HG03280 (cell line): ENCODE data around the gene B4GALT2.

Experiments
- ATAC-seq: cut with Tn5 transposase; IDR thresholded peaks from one replicate; pipeline ENCODE4 v1.9.1; 2021; ENCODE audit warnings: mild to moderate bottlenecking, moderate library complexity; ENCODE audit not compliant: unreplicated experiment

The B4GALT2 gene, protein sequence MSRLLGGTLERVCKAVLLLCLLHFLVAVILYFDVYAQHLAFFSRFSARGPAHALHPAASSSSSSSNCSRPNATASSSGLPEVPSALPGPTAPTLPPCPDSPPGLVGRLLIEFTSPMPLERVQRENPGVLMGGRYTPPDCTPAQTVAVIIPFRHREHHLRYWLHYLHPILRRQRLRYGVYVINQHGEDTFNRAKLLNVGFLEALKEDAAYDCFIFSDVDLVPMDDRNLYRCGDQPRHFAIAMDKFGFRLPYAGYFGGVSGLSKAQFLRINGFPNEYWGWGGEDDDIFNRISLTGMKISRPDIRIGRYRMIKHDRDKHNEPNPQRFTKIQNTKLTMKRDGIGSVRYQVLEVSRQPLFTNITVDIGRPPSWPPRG

DNA sequence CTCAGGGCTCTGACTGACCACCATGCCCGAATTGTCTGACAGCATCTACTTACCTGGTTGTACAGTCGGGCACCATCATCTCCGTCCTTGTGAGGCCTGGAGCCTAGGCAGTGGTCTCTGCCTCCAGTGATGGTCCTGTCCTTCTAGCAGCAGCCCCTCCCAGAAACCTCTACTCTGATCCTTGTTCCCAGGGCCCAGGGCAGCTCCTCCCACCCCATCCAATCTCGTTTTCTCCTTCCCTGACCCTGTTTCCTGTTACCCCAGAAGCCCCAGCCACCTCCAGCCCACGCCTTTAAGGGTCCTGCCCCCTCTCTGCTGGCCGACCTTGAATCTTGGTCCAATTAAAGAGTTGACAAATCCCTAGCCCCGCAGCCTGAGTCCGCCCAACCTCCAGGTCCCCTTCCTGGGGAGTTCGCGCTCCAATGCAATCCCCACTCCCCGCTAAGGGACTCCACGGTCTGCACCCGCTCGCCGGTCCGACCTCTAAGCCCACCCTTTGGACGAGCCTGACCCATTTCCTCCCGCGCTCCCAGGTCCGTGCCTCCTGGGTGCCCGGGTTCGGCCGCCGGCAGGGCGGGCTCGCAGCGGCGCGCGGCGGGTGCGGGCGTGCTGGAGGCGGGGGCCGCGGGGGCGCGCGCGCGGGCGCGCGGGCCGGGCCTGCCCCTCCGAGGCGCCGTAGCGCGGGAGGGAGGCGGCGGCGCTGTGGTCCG, at the start of gene B4GALT2:
Gene B4GALT2 (plus strand): TSS at position 660 of the 710 bp plus-strand sequence. CDS start 1,951 bp downstream, outside the sequence.
- no peak for ATAC-seq

DNA sequence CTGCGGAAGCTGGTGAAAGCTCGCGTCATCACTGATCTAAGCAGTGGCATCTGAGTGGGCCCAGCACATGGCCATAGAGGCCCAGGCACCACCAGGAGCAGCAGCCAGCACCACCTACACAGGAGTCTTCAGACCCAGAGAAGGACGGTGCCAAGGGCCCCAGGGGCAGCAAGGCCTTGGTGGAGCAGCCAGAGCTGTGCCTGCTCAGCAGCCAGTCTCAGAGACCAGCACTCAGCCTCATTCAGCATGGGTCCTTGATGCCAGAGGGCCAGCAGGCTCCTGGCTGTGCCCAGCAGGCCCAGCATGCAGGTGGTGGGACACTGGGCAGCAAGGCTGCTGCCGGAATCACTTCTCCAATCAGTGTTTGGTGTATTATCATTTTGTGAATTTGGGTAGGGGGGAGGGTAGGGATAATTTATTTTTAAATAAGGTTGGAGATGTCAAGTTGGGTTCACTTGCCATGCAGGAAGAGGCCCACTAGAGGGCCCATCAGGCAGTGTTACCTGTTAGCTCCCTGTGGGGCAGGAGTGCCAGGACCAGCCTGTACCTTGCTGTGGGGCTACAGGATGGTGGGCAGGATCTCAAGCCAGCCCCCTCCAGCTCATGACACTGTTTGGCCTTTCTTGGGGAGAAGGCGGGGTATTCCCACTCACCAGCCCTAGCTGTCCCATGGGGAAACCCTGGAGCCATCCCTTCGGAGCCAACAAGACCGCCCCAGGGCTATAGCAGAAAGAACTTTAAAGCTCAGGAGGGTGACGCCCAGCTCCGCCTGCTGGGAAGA, 48.7 kb upstream of the B4GALT2 start:
- ATAC-seq, result no peak

DNA sequence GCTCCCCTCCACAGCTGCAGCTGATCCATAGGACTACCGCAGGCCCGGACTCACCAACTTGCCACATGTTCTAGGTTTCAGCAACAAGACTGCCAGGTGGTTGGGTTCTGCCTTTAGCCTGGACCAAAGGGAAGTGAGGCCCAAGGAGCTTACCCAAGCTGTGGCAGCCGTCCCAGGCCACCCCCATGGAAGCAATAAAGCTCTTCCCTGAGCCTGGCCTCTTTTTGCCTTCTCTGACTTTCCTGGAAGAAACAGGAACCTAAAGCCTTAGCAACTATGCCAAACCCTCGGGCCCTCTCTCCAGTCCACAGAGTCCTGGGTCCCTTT, 48.1 kb upstream of the B4GALT2 start:
- no peak for ATAC-seq

DNA sequence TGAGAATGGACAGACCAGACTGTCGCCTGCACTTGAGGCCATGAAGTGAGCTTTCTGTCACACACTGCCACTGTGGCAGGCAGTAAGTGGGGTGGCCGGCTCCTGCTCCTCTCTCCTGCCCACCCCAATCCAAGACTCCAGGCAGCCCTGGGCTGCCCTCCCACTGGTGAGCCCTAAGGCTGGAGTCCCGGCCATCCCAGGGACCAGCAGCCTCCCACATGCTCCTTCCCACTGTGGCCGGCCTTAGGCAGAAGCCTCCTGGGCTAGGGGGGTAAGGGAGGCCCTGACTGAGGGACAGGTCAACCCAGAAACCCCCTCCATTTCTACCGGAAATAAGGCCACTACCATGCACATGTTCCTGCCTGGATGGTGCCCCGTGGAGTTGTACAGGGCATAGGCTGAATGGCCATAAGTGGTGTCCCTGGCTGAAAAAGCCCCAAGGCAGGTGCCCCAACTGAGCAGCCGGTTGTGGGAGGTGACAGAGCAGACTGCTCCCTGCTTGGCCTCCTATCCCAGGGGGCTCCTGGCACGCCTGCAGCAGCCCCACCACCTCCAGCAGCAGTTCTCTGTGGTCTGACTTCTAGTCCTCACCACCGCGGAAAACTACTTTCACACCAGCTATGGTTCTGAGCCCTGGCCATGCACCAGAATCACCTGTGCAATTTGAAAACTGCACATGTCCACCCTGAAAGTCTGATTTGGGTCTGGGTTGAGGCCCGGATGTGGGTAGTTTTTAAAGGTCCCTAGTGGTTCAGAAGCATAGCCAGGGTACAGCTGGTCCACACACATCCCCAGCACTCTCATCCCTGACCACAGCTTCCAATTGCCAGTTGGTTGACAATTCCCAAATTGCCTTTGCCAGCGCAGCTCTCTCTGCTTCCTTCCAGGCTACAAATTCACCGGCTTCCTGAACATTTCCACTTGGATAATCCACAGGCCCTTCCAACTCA, 47.0 kb upstream of the B4GALT2 start:
- ATAC-seq, result no peak

DNA sequence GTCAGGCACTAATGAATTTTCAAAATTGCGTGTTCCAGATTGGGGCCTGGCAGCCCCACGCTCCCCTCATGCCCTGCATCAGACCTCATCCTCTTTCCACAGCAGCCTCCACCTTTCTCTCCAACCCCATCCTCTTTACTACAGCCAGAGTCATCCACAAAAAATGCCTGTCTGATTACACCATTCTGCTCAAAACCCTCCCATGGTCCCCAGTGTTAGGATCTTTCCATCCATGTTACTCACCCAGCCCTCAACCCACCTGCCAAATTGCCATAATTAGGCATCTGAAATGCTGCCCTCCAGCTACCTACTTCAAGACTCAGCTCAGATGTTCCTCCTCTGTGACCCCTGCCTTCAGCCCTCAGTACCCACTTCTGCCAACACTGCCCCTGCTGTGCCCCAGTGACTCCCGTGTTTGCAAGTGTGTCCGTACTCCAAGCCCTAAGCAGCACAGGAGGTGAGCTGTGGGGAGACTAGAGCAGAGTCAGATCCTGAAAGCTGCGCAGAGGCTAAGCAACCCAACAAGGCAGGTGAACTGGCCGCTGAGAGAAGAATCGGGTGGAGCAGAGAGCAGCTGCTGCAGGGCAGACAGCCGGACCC, 46.1 kb upstream of the B4GALT2 start:
- no peak for ATAC-seq

DNA sequence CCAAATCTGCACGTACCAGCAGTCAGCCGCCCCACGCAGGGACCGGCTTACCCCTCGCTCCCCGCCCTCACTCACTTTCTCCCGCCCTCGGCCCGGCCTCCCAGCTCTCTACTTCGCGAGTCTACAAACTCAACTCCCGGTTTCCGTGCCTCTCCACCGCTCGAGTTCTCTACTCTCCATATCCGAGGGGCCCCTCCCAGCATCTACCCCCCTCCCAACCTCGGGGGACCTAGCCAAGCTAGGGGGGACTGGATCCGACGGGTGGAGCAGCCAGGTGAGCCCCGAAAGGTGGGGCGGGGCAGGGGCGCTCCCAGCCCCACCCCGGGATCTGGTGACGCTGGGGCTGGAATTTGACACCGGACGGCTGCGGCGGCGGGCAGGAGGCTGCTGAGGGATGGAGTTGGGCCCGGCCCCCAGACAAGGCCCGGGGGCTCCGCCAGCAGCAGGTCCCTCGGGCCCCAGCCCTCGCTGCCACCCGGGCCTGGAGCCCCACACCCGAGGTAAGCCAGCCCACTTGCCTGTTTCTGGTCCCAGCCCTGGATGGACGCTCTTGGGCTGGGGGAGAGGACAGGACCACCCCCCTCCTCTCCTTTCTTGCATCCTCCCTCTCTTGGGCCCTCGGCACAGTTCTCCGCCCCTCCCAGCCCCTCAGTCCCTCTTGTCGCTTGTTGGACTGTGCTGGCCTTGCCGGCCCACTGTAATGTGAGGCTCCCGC, 45.5 kb upstream of the B4GALT2 start, which contains the start of gene ARTN:
Gene ARTN (plus strand): TSS at position 416 of the 715 bp plus-strand sequence. CDS start 1,856 bp downstream, outside the sequence.
- no peak for ATAC-seq

DNA sequence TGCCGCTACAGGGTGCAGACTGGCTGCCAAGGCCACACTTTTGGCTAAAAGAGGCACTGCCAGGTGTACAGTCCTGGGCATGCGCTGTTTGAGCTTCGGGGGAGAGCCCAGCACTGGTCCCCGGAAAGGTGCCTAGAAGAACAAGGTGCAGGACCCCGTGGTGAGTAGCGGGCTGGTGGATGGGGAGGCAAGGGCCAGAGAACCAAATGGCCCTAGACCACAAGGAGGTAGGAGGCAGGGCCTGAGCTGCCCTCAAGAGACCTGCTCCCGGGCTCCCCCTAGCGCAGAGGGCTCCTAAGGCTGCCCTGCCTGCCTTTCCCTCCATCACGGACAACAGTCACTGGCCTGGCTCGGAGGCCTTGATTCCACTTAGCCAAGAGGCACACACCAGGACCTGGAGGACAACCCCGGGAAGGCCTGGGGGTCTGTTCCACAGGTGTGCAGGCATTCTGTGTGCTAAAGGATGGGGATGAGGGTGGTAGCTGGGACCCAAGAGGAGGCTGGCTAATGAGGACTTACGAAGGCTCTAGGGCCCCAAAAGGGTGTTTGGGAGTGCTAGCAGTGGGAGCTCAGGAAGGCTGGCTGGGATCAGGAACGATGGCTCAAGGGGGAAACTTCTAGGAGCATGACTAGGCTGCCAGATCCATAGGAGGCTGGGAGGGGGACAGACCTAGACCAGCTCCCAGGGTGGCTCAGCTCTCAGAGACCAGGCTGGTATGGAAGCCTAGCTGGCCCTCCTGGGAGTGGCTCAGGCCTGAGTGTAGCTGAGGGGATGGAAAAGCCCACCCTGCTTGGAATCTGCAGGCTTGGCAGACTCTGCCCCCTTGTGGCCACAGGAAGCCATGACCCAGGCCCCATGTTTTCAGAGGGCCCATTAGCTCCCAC, 44.7 kb upstream of the B4GALT2 start:
- no peak for ATAC-seq

DNA sequence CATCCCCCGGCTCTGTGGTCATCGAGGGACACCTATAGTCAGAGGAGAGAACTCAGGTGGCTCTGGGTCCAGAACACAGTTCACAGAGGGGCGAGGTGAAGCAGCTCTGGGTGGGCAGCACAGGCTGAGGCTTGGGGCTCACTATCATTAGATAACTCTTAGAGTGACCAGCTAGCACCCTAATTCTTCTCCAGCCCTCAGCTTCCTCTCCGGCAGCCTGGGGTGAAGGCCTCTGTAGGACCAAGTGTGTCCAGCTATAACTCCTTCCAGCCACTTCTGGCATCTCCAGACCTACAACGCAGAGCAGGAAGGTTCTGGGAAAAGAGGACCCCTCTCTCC, 44.1 kb upstream of the B4GALT2 start:
- ATAC-seq, result no peak

DNA sequence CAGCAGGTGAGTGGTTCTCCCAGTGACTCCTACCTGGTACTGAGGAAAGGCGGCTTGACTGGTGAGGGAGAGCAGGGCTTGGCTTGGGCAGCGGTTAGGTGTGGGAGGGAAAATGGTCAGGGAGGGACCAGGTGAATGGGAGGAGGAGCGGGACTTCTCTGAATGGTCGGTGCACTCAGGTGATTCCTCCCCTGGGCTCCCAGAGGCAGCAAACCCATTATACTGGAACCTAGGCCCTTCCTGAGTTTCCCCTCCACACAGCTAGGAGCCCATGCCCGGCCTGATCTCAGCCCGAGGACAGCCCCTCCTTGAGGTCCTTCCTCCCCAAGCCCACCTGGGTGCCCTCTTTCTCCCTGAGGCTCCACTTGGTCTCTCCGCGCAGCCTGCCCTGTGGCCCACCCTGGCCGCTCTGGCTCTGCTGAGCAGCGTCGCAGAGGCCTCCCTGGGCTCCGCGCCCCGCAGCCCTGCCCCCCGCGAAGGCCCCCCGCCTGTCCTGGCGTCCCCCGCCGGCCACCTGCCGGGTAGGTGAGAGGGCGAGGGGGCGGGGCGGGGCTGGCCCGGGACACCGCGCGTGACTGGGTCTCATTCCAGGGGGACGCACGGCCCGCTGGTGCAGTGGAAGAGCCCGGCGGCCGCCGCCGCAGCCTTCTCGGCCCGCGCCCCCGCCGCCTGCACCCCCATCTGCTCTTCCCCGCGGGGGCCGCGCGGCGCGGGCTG, 43.1 kb upstream of the B4GALT2 start:
- no peak for ATAC-seq

DNA sequence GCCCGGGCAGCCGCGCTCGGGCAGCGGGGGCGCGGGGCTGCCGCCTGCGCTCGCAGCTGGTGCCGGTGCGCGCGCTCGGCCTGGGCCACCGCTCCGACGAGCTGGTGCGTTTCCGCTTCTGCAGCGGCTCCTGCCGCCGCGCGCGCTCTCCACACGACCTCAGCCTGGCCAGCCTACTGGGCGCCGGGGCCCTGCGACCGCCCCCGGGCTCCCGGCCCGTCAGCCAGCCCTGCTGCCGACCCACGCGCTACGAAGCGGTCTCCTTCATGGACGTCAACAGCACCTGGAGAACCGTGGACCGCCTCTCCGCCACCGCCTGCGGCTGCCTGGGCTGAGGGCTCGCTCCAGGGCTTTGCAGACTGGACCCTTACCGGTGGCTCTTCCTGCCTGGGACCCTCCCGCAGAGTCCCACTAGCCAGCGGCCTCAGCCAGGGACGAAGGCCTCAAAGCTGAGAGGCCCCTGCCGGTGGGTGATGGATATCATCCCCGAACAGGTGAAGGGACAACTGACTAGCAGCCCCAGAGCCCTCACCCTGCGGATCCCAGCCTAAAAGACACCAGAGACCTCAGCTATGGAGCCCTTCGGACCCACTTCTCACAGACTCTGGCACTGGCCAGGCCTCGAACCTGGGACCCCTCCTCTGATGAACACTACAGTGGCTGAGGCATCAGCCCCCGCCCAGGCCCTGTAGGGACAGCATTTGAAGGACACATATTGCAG, 42.4 kb upstream of the B4GALT2 start:
- ATAC-seq, result no peak

DNA sequence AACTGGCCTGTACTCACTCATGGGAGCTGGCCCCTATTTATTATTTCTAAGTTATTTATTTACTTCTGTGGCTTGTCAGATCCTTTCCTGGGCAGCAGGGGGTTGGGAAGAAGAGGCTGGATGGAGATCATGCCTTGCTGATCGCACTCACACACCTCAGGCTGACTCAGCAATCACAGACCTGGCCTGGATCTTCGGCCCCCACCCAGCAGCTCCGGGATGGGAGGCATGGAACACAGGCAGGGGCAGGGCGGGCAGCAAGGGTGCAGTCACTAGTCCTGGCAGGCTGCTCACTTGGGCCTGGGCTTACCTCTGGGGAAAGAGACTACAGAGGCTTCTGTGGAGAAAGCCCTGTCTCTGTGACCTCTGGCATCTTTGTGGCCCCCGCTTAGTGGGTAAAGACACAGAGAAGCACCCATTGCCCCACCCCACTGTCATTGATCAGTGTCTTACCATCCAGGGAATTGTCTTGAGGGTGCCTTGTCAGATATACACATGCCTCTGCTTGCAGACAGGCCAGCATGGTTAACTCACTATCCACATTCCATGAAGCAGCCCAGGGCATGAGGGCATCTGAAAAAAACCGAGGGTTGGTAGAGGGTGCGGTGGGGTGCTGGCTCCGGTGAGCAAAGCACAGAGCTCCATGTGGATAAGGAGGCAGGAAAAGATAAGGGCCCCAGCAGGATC, 41.7 kb upstream of the B4GALT2 start:
- ATAC-seq, result no peak

DNA sequence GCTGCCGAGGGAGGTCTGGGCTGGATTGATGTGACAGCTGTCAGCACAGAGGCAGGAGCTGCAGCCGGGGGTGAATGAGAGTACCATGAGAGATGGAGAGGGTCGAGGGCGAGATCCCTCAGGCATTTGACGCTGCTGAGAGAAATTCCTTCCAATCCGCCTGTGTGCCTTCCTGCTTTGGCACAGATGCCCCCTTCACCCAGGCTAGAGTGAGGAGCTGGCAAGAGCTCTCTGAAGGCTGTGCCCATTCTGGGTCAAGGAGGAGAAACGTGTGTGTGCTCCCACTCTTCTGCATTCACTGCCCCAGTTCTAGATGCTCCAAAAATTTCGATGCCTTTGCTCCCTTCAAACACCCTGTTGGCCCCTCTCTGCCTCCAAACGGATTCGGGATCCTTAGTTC, 40.6 kb upstream of the B4GALT2 start:
- ATAC-seq, result no peak

DNA sequence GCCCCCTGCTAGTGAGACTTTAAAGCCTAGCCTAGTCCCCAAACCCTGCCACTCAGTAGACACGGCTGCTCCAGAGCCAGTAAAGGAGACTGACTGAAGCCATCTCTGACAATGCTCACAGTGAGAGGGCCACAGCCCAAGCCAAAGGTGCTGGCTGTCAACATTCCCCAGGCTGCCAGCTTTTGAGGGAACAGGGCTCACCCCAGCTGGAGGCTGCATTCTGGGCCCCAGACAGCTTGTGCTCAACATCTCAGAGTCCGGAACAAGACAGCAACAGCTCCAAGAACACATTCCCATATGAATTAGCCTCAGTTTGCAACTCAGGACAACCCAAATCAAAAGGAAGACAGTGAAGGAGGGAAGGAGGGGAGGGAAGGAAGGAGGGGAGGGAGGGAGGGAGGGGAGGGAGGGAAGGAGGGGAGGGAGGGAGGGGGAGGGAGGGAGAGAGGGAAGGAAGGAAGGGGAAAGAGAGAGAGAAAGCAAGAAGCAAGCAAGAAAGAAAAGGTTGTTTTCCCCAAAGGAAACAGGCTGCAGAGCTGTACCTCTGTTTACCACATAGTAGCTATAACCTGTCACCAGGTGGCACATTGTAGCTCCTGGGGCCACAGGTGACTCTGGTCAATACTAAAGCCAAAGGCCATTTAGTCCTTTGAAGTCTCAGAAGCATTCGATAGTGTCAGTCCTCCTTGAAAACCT, 40.0 kb upstream of the B4GALT2 start:
- ATAC-seq, result no peak

DNA sequence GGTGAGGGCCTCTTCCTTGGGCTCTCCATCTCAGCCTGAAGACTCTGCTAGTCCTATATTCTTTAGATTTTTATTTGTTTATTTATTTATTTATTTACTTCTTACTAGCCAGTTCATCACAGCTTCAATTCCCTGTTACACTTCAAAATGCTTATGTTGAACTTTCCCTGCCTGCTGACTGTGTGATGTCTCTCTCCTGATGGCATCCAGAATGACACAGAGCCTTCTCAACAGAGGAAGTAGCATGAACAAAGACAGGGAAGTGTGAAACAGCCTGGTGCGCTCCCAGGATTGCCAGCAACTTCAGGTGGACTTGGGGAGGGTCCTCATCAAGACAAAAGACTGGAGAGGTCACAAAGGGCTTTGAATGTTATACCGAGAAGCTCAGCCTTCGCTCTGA, 36.6 kb upstream of the B4GALT2 start:
- no peak for ATAC-seq

DNA sequence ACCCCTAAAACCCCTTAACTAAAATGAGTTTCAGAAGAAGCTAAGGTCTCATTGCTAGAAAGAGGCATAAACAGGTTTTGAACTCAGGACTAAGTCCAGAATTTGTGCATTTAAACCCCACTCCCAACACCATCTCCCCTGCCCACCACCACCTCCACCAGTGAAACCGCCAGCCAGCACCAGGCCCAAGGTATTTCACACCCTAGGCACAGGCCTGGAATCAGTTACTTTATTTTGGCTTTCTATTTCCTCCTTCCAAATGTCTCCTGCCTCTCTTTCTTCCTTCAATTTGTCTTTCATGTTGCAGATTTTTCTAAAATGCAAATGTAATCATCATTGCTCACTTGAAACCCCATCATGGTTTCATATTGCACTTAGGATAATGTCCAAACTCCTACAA, 34.1 kb upstream of the B4GALT2 start:
- ATAC-seq, result no peak

DNA sequence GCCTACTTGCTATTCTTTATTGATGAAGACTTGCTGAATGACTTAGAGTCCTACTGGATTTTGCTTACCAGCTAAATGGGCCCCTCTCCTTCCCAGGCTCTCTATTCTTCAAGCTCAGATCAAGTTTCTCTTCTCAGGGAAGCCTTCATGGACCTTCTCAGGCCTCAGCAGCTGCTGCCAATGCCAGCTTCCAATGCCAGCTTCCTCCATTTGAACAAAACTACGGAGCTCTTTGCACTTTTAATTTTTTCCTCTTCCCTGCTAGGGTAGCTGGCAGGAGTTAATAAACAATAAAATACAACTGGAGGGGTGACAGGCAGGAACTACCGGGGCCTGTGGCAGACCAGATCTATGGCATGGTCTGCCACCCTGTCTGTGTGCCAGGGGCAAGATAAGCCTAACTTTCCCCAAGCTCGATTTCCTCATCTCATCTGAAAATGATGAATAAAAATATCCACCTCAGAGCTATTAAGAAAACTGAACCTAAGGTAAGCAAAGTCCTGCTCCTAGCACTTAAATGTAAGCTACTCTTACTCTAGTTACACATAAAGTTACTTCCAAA, 33.3 kb upstream of the B4GALT2 start:
- ATAC-seq, result no peak
